Left lung (tissue), 10 donors: ENCODE measurements around the gene P2RY6. TPM values are rescaled to one million over a fixed set of nuclear protein-coding genes. Genes with fewer than 3 reads are reported as not detected.
A peak's percentile ranks its signal among the peaks of the same experiment; 100 is the strongest.

Source experiments
- ATAC-seq: fragments of 200-7000 bp; cut with Tn5 transposase; one replicate; pipeline ENCODE4 v1.9.1; 2020; ENCODE audit warnings: moderate library complexity
- DNase-seq, 4 donors: peaks; one replicate each; pipeline ENCODE4 v3.0.0-alpha.2; 2013 to 2020
- H3K27ac ChIP-seq, 2 donors: fragments of 200-600 bp; sonication (generic) in 1 of 2; one replicate each; pipeline versions ENCODE4 v1.5.0 to v1.8.0; 2020 to 2021
- H3K27me3 ChIP-seq, 2 donors: fragments of 200-600 bp; sonication (generic) in 1 of 2; one replicate each; pipeline versions ENCODE4 v1.5.0 to v1.8.0; 2020 to 2021
- H3K36me3 ChIP-seq, 2 donors: fragments of 200-600 bp; sonication (generic) in 1 of 2; one replicate each; pipeline versions ENCODE4 v1.5.0 to v1.8.0; 2020 to 2021
- H3K4me1 ChIP-seq, 2 donors: fragments of 200-600 bp; one replicate each; pipeline ENCODE4 v1.8.0; 2021
- H3K4me3 ChIP-seq, 2 donors: fragments of 200-600 bp; sonication (generic) in 1 of 2; one replicate each; pipeline versions ENCODE4 v1.5.0 to v1.8.0; 2020 to 2021; ENCODE audit warnings: mild to moderate bottlenecking in 1 of 2
- H3K9me3 ChIP-seq, 2 donors: fragments of 200-600 bp; sonication (generic) in 1 of 2; one replicate each; pipeline versions ENCODE4 v1.5.0 to v1.8.0; 2020 to 2021
- intact Hi-C, 2 donors: fragments of 100-400 bp; cut with DNase I; formaldehyde crosslinking; loops; one replicate each; pipeline versions ENCODE4 v1.11.2 to v1.14.2; 2022
- polyA plus RNA-seq, 6 donors: library from polyadenylated mRNA; unstranded; fragments of 120-200 nt; gene quantifications; one replicate each; pipeline ENCODE4 v1.2.1, GENCODE V29; 2013; ENCODE audit not compliant: insufficient read length in 6 of 6
- total RNA-seq, 2 donors: library from RNA; stranded (reverse); fragmentation: NEBNext Ultra II Directional; extraction: Animal tissue kit (Norgen Biotek cat#: 25700); gene quantifications; one replicate each; pipeline ENCODE4 v1.2.1, GENCODE V29; 2021
- TF ChIP-seq, protein P1 (sequence below), 2 donors: fragments of 200-600 bp; sonication (generic) in 1 of 2; IDR thresholded peaks; one replicate each; pipeline versions ENCODE4 v1.5.0 to v1.8.0; 2021; ENCODE audit warnings: antibody characterized with exemption in 2 of 2
- donor health status: DM: no; HTN: yes; CAD: no.
- donor health status: DM: no; HTN: no; CAD: no.

The P2RY6 gene
- total and polyA plus RNA-seq, 8 donors, result 0.87 to 4.8 (median 1.9) TPM

DNA sequence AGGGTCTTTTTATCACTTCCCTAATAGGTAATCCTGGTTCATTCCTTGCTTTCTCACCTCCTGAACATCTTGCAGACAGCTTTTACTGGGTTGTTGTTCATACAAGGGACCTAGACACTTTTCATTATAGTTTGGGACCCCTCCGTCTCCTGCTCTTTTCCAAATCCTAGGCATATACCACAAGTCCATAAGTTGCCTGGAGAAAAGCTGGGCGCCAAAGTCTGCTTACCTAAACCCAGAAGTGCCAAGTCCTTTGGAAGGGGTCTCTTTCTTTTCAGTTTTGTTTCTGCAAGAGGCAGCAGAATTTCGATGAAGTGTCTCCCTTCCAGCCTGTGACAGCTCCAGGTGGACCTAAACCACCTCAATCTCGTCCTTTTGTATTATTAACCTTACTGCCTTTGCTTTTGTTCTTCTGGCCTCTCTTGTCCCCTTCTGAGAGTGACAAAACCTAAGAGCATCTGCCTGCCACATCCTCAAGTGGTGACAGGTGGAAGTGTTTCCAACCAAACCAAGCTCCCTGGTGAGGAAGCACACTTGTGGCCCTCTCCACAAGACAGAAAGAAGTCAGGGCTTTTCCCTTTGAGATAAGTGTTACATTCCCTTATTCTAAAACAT lies 19.5 kb upstream of the P2RY6 start:
- H3K4me1 ChIP-seq, result peaks cover 0 to 2% of the 10 kb centered on the region in 2 donors
- TF ChIP-seq, protein P1, sequence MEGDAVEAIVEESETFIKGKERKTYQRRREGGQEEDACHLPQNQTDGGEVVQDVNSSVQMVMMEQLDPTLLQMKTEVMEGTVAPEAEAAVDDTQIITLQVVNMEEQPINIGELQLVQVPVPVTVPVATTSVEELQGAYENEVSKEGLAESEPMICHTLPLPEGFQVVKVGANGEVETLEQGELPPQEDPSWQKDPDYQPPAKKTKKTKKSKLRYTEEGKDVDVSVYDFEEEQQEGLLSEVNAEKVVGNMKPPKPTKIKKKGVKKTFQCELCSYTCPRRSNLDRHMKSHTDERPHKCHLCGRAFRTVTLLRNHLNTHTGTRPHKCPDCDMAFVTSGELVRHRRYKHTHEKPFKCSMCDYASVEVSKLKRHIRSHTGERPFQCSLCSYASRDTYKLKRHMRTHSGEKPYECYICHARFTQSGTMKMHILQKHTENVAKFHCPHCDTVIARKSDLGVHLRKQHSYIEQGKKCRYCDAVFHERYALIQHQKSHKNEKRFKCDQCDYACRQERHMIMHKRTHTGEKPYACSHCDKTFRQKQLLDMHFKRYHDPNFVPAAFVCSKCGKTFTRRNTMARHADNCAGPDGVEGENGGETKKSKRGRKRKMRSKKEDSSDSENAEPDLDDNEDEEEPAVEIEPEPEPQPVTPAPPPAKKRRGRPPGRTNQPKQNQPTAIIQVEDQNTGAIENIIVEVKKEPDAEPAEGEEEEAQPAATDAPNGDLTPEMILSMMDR (IDR thresholded peaks at IDR 0.05), result no peak
- no peak overlapping the region for H3K27ac ChIP-seq
- intact Hi-C loops, result no loop called here
- no peaks in the 10 kb centered on the region for H3K36me3 ChIP-seq
- ATAC-seq (no peak), DNase-seq (no peak)
- H3K4me3 ChIP-seq, result no peak overlapping the region
- H3K9me3 ChIP-seq, result no peaks in the 10 kb centered on the region
- no peaks in the 10 kb centered on the region for H3K27me3 ChIP-seq

DNA sequence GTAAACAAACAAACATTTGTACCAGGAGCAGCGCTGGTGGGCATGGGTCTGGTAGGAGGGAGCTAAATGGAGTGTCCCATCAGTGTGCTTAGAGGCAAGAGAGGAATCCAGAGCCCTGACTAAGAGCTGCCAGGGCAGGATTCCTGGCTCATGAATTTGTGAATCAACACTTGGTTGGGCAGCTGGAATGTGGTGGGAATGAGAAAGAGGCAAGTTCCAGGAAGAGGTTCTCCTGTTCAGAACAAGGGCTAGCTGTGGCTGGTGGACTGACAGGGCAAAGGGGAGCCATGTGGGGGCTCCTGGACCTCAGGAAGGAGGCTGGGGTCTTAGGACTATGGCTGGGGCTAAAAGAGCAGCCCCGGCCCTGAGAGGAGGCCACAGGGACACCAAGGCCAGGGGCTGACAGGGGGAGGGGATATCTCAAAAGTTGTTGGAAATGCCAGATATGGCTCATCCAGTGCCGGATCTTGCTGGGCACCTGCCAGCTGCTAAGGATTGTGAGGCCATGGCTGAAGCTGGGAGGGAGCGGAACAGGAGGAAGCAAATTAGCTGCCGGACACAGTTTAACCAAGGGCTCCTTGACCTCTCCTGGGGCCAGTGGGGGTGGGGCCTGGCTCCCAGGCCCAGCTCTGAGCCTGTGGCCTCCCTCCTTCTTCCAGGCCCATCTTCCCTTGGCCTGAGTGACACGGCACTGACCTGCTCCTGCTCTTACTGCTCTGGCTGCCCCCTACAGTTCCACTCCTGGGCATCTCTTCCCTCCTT lies 14.6 kb upstream of the P2RY6 start:
- H3K4me3 ChIP-seq, result no peak overlapping the region
- TF ChIP-seq, protein P1 (IDR thresholded peaks at IDR 0.05), result no peak
- H3K4me1 ChIP-seq, result peaks cover 0 to 12% of the 10 kb centered on the region in 2 donors
- H3K27ac ChIP-seq, result peak overlapping the region; percentile 65 to 78
- intact Hi-C loops, result no loop called here
- ATAC-seq, result peak; percentile 89
- H3K36me3 ChIP-seq, result no peaks in the 10 kb centered on the region
- no peaks in the 10 kb centered on the region for H3K9me3 ChIP-seq
- peak in 2 of 4 donors; percentile 61 to 79 for DNase-seq
- H3K27me3 ChIP-seq, result no peaks in the 10 kb centered on the region

DNA sequence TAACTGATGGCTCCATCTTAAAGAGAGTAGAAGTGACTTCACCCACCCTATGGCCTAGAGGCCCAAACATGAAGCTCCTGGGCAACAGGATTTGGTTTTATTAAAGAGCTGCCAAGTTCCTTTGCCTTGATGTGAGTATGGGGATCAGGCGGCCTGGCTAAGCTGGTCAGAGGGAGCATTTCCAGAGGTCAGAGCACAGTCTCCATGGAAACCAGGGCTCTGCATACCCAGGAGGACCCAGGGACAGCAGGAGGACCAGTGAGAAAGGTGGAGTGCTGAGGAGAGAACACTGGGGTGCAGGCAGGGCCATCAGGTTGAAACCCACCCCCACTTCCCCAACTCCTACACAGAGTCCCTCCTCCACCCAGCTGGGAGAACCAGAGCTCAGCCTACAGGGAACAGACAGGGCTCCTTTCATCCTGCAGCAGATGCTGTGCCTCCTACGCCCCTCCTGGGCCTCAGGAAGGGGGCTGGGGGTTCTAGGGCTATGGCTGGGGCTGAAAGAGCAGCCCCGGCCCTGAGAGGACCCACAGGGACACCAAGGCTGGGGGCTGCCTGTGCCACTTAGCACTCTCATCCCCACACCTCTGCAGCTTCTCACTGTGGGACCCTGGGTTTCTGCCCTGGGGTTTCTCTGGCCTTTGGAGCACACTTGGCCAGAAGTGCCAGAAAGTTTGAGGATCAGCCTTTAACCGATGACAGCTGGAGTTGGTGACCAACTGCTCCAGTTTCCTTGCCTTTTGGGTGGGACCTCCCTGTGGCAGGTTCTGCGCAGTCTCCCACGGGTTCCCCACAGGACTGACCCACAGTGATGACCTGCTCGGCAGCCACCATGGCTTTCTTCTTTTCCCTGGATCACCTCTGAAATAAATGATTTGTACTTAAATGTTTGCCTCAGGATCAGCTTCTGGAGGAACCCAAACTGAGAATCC lies 13.8 kb upstream of the P2RY6 start:
- Histone ChIP-seq H3K9me3 (no peaks in the 10 kb centered on the region), H3K27ac (peak overlapping the region; percentile 65 to 78), H3K4me3 (no peak overlapping the region), H3K36me3 (no peaks in the 10 kb centered on the region), H3K4me1 (peaks cover 0 to 12% of the 10 kb centered on the region in 2 donors), H3K27me3 (peaks cover 0 to 4% of the 10 kb centered on the region in 2 donors)
- no peak for ATAC-seq
- DNase-seq, result no peak
- TF ChIP-seq, protein P1 (IDR thresholded peaks at IDR 0.05), result no peak
- intact Hi-C loops, result no loop called here

DNA sequence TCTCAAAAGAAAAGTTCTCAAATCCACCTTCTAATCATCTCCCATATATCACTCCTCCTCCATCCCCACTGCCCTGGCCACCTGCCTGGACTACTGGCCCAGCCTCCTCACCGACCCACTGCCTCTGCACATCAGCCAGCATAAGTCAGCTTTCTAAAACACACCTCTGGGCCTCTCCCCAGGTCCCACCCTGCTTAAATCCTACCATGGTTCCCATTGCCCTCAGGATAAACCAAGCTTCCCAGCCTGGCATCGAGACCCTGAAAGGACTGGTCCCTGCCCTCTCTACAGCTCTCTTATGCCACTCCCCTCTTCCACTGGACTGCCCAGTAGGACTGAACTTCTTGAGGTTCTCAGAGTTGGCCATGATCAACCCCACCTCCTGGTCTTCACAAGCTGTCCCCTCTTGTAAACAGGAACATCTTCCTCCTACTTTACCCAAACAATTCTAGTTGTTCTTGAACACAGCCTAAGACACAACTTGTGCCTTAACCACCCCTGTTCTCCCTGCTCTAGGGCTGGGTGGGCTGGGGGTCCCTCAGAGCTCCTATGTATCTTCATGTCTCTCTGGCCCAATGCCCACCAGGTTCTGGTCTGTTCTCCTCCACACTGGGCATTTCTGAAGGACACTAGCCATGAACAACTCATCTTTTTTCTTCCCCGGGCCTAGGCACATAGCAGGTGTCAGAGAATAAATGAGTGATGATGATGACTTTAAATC lies 12.6 kb upstream of the P2RY6 start:
- Histone ChIP-seq H3K4me1 (peaks cover 0 to 18% of the 10 kb centered on the region in 2 donors), H3K27ac (no peak overlapping the region), H3K36me3 (no peaks in the 10 kb centered on the region), H3K27me3 (peaks cover 0 to 16% of the 10 kb centered on the region in 2 donors), H3K9me3 (no peaks in the 10 kb centered on the region), H3K4me3 (no peak overlapping the region)
- TF ChIP-seq, protein P1 (IDR thresholded peaks at IDR 0.05), result no peak
- intact Hi-C loops, result no loop called here
- no peak for ATAC-seq
- no peak for DNase-seq
